Measurements from ENCODE around the gene KRTAP10-3.

KRTAP10-3 gene

DNA sequence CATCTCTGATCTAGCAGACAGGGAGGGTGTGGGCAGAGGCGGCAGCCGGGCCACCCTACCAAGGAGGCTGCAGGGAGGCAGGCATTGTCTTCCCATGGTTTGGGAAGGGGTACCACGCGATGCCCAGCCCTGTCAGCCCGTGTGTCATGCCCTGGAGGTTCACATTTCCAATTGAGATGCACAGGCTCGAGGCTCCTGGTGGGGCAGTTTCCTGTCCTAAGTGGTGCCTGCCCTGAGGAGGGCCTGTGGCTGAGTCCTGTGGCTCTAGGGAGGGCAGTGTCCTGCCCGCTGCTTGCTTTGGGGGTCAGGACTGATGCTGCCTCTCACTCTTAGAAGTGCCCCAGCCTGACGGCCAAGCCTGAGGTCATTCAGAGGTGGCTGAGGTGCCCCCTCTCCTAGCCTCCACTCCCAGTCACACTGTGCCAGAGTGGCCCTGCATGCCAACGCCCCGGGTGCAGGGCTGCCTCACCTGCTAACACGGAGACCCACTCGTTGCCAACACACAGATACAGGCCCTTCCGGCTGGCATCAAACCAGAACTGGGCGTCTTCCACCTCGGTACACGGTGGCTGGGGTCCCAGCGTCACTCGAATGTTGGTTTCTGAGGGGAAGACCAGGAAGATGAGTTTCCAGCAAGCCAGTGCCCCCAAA is 30.5 kb downstream of the KRTAP10-3 start:
- no peak for DNase-seq

DNA sequence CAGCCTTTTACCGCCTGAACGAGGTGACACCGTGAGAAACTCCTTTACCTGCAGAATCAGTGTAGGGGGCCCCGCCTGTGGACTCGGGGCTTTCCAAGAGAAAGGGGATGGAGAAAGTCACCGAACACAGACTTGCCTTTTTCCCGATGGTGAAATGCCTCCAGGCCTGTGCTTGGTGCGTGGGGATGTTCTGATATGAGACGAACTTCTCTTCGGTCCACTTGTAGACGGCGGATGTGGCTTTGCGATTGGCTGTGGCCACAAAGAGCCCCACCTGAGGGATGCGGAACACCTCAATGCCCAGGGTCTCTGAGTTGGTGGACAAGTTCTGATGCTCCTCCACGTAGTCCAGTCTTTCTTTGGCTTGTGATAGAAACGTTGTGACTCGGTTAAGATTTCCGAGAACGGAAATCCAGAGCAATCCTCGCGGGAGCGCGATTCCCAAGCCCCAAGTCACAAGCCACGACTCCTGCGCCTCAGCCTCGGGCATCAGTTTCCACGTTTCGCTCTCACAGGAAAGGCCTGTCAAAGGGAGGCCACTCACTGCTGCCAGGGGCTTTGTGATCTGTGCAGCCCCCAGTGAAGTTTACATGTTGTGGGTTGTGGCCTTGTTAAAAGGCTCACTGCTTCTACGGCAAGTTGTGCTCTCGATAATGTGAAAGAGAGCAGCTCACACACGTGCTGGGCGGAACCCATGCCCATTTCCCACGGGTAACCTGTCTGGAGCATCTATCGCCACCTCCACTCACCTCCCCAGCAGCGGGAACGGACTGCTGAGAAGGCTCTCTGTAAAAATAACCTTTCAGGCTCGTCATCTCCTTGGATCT is 31.2 kb downstream of the KRTAP10-3 start:
- no peak for DNase-seq

DNA sequence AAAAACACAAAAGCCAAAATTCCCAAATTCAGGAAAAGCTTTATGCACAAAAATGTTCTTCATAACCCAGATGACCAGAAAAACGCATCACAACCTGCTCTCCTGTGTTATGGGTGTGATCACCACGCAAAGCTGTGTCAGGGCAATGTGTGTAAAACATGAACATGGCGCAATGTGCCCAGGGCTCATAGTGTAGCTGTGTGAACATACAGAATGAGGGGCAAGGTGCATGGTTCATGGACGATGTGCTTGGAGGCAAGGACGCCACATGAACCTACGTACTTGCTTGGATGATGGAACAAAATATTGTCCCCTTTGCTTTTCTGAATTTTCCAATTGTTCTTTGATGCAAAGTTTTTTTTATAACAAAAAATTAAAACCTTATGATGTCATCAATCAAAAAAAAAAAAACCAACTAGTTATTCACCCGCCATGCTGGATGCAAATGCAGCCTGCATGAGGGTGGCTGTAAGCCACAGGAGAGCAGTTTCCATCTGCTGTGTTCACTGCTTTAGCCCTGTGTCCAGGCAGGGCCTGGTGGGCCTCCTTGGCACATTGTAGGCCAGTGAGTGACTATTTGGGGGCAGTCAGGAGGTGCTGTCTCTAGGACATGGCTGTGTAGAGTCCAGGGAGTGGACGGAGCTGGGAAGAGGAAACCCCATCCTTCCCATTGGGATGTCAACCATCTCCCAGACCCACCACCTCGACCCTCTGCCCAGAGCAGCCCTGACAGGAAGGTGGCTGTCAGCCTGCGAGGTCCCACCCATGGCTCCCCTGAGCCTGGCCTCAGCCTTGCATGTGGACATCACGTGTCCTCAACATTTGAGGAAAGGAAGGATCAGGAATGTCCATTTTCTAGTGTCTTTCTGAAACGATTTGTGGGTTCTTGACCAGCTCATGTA is 32.2 kb downstream of the KRTAP10-3 start:
- DNase-seq, result no peak

DNA sequence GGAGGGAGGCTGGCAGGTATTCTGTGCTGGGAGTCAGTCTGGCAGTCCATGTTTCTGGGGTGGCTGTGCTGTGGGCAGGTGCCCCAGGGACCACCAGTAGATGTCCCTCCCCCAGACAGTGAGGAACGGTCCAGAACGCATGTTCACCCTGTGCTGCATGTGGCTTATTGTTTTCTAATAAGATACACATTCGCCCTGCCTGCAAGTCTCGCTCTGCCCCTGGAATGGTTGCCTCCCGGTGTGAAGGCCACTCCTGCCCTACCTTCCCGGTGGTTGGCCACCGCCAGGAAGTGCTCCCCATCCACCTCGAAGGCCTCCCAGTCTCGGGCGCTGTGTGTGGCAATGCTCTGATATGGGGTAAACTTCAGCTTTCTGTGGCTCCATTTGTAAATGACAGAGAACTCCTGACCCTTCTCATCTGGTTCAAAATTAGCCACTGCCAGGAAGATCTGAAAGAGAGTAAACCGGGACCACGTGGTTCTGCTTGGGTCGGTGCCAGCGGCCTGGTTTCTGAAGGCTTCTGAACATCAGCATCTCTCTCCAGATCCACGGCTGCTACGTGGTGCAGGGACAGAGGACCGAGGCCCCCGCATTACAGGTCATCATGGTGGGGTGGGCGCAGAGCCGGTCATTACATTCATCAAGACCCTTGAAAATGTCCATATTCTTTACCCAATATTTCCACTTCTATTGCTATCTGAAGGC is 33.1 kb downstream of the KRTAP10-3 start:
- DNase-seq, result no peak

DNA sequence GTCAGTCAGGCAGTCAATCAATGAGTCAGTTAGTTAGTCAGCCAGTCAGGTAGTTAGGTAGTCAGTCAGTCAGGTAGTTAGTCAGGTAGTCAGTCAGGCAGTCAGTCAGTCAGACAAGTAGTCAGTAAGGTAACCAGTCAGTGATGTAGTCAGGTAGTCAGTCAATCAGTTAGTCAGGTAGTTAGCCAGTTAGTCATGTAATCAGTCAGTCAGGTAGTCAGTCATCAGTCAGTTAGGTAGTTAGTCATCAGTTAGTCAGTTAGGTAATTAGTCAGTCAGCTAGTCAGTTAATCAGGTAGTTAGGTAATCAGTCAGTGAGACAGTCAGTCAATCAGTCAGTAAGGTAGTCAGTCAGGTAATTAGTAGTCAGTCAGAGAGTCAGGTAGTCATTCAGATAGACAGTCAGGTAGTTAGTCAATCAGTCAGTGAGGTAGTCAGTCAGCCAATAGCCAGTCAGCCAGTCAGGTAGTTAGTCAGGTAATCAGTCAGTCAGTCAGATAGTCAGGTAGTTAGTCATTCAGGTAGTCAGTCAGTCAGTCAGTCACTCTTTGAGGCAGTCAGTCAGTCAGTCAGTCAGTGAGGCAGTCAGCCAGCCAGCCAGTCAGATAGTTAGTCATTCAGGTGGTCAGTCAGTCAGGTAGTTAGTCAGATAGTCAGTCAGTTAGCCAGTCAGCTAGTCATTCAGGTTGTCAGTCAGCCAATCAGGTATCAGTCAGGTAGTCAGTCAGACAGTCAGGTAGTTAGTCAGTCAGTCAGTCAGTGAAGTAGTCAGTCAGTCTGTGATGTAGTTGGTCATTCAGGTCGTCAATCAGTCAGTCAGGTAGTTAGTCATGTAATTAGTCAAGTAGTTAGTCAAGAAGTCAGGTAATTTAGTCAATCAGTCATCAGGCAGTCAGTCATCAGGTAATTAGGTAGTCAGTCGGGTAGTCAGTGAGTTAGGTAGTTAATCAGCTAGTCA is 33.9 kb downstream of the KRTAP10-3 start:
- no peak for DNase-seq

DNA sequence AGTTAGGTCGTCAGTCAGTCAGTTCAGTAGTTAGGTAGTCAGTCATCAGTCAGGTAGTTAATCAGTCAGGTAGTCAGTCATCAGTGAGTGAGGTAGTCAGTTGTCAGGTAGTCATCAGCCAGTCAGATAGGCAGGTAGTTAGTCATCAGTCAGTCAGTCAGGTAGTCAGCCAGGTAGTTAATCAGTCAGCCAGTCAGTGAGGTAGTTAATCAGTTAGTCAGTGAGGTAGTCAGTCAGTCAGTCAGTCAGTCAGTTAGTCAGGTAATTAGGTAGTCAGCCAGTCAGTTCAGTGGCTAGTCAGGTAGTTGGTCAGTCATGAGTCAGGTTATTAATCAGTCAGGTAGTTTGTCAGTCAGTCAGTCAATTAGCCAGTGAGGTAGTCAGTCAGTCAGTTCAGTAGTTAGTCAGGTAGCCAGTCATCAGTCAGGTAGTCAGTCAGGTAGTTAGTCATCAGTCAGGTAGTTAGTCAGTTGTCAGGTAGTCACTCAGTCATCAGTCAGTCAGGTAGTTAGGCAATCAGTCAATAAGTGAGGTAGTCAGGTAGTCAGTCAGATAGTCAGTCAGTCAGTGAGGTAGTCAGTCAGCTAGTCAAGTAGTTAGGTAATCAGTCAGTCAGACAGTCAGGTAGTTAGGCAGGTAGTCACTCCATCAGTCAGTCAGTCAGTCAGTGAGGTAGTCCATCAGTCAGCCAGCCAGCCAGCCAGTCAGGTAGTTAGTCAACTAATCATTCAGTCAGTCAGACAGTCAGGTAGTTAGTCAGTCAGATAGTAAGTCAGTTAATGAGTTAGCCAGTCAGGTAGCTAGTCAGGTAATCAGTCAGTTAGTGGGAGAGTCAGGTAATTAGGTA is 34.8 kb downstream of the KRTAP10-3 start:
- no peak for DNase-seq

DNA sequence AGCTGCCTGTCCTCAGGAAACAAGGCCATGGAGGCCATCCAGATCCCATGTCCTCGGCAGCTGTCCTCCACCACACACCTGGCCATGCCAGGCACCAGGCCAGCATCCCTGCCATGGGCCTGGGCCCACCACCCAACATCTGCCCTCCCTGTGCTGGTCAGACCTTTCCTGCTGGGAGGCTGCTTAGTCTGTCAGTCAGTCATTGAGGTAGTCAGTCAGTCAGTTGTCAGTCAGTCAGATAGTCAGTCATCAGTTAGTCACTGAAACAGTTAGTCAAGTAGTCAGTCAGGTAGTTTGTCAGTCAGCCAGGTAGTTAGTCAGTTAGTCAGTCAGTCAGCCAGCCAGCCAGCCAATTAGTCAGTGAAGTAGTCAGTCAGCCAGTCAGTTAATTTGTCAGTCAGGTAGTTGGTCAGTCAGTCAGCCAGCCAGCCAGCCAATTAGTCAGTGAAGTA is 35.8 kb downstream of the KRTAP10-3 start:
- no peak for DNase-seq

DNA sequence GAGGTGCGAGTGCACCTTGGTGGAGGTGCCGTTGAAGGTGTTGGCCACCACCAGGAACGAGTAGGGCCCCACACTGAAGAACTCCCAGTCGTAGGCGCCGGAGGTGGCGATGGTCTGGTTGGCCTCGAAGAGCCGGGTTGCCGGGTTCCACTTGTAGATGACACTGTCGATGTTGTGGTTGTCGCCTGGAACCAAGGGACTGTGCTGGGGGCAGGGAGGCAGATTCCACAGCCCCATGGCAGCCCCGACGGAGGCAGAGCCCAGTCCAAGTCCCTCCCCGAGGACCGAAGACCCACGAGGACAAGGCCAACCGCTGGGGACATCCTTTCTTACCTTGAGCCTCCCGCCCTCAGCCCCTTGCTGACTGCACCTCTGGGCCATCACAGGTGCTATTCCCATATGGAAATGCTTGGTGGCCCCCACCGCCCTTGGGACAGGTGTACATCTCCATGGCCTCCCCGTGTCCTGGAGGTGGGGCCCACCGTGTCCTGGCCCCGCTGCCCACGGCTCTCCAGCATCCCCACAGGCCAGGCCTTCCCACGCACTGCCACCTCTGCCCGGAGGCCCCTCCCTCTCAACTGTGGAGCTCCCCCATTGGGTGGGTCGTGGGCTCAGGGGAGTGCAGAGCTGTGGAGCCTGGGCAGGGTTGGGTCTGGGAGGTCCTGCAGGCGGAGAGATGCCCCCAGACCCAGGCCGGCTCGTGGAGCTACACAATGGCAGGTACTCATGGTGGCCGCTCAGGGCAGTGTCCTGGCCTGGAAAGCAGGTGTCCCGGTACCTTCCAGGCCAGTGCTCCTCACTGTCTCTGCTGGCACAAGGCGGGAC is 36.5 kb downstream of the KRTAP10-3 start:
- no peak for DNase-seq

DNA sequence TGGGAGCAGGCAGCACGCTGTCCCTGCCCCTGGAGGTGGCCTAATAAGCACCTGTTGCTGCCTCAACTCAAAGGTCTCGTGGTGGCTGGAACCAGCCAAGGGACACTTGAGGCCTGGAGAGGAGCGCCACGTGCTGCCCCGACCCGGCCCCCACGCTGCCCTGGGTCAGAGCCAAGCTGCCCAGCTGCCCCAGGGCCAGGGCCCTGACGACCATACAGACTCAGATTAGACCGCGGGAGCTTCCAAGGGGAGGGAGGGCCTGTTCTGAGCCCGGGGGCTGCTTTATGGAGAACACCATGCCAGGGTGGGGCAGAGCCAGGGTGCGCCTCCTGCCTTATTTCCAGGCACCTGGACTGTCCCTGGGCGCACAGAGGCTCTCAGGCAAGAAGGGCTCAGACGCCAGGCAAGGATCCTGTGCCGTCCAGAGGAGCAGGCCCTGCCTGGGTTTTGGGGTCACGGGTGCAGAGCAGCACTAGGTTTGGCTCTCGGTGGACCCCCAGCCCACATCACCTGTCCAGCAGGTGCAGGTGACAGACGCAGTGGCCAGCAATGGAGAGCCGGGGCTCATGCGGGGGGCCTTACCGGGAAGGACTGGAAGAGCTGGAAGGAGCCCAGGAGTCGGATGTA is 37.2 kb downstream of the KRTAP10-3 start:
- DNase-seq, result no peak

DNA sequence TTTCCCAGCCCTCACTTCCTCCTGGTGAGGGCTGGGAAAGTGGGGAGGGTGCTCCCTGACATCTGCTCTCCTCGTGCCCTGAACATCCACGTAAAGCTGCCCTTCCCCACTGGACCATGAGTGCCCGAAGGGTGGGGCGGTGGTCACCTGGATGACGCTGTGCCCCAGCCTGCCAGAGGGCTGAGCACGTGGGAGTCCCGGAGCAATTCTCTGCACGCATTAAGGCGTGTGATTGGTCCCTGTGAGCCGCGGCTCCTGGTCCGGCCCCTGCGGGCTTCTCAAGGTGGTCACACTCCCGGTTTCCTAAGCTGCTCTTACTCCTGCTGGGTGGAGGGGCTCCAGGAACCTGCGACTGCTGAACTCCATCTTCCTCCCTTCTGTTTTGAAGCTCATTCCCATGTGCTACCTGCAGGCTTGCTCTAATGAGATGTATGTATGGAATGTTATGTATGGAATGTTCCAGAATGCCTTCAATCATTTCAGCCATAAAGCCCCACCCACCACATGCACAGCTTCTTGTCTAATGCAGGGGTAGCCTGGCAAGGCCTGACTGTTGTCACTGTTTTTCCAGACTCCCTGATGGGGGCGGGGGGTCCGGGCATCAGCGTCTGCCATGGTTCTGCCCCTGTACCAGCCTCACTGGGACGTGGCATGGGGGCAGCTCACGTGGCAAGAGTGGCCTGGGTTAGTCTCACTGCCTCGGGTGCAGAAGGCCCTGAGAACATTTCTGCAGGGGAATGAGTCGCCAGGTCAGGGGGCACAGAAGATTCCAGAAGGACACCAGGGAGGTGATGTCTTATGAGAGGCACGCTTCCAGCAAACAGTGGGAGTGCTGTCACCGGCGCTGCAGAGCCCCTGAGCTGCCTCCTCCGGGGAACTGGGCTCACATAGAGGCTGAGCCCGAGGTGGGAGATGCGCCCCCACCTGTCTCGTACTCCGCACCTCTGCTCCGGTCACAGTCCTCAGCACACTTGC is 38.0 kb downstream of the KRTAP10-3 start:
- no peak for DNase-seq

DNA sequence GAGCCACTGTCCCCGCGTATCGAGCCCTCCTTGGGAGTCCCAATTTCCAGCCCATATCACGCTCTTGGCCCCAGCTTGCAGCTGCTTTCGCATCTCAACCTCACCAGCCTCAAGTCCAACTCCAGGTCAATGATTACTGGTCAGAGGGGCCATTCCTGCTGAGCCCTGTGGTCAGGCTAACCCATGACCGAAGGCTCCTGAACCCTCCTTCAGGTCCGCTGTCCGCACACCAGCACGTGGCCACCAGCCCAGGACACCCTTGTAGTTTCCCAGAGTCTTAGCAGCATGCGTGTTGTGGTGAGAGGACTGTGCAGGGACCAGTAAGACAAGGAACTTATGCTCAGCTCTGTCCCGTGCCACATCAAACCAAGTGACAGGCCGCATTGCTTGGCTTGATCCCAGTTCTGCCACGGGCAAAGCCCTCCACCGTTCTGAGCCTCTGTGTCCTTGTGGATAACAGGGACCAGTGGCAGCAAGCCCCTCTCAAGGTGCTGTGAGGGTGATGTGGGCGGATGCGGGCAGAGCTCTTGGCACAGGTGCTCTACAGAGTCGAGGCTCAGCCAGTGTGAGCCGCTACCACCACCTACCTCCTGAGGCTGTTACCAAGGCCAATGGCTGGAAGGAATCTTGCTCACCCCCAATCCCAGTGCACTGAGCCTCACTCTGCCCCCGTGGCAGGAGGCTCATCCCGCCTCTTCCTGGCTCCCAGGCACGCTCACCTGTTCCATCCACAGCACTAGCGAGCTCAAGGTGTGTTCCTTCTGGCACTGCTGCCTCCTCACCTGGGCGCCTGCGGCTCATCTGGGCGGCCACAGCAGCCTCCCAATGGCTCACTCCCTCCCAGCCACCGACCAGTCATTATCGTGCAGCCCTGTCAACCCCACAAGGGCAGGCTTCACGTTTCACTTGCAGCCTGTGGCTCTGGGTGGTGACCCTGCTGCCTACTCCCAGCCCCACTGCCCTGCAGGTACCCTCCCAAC is 39.0 kb downstream of the KRTAP10-3 start:
- DNase-seq, result no peak

DNA sequence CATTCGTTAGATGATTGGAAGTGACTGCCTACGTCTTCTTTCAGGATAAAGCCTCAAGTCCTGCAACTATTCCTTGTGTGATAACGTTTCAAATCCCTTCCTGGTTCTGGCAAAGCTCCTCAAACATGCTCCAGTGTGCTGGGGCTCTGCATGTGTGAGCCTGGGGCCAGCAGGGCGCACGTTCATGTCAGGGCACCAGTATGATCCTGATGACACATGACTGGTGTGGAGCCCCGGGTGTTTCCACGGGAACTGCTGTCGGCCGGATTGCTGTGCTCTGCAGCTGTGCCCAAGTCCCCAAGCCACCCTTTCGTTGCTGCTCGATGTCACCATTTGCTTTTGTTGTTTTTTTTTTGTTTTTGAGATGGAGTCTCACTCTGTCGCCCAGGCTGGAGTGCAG is 39.9 kb downstream of the KRTAP10-3 start:
- DNase-seq, result no peak

DNA sequence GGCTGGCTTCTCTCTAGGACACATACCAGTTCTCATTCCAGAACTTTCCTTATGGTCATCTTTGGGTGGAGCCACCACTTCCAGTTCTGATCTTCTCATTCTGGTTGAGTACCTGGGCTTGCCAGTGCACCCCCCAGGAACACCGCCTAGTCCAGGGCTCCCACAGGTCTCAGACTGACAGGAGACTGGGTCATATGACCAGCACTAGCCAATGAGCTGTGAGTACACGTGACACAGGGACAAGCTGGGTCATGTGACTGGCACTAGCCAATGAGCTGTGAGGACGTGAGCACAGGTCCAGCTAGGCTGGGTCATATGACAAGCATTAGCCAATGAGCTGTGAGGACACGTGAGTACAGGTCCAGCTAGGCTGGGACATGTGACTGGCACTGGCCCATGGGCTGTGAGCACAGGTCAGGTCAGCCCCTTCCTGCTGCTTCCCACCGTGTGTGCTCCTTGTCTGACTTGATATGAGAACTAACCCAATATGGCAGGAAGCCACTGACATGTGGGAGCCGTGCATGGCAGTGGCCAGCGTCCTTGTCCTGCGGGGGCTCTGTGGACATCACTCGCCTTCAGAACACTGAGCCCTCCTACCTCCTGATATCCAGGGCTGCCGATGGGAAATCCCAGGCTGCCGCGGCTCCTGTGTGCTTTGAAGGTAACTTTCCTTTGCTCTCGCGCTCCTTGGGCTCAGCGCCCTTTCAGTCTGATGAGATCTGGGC is 41.3 kb downstream of the KRTAP10-3 start:
- peak in 1 of 2 donors; percentile 5 for DNase-seq

DNA sequence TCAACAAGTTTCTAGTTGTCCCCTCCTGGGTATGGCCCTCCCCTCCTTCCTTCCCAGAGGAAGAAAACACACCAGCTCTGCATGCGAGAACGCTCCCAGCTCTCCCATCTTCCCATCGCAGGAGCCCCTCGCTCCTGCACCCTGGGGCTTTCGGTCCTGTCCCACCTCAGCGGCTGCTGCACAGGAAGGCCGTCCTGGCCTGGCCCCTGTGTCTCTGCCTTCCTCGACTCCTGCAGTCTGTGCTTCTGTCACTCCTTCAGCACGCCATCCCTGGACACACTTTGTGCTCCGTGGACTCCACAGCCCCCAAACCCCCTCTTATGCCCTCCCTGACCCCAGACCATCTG is 41.8 kb downstream of the KRTAP10-3 start:
- no peak for DNase-seq

DNA sequence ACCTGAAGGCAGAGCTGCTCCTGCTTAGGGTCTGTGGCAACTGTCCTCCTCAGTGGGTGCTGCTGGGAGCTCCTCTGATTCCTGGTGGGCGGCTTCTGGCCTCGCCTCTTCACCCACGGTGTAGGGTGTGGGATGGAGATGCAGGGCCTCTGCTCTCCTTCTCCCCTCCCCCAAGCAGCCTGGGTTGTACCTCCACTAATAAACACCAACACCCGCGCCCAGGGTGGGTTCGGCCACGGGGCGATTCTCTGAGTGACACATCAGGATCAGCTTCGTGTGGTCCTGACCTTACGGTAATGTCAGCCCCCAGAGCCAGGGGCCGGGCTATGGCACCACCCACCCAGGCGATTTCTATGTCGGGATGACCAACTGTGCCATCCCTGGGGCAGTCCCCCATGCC is 42.3 kb downstream of the KRTAP10-3 start:
- no peak for DNase-seq

All from hippocampal formation (tissue), 2 donors.